WERI-Rb-1 (cell line): ENCODE results near the gene A2ML1.

Experiments
- DNase-seq: peaks from one replicate; pipeline ENCODE4 v3.0.0-alpha.2; 2020
- H3K27ac ChIP-seq: fragments of 250-450 bp; sonication (Bioruptor Pico); 2 replicates; pipeline ENCODE4 v1.5.1; 2020; ENCODE audit warnings: mild to moderate bottlenecking, moderate library complexity
- H3K27me3 ChIP-seq: fragments of 250-450 bp; sonication (Bioruptor Pico); 2 replicates; pipeline ENCODE4 v1.5.1; 2021; ENCODE audit warnings: mild to moderate bottlenecking, low read depth, moderate library complexity; ENCODE audit not compliant: insufficient read depth, severe bottlenecking
- H3K36me3 ChIP-seq: fragments of 250-450 bp; sonication (Bioruptor Pico); 2 replicates; pipeline ENCODE4 v1.5.1; 2020; ENCODE audit warnings: mild to moderate bottlenecking, moderate library complexity
- H3K4me3 ChIP-seq: 2 replicates; pipeline ENCODE4 v1.5.1; 2011; ENCODE audit warnings: low read depth, mild to moderate bottlenecking, control low read depth, low read length
- H3K9me3 ChIP-seq: fragments of 250-450 bp; sonication (Bioruptor Pico); 2 replicates; pipeline ENCODE4 v1.5.1; 2021; ENCODE audit warnings: mild to moderate bottlenecking, moderate library complexity; ENCODE audit not compliant: severe bottlenecking
- TF ChIP-seq, protein P1 (sequence below): IDR thresholded peaks from 2 replicates; pipeline ENCODE4 v1.5.1; 2011; ENCODE audit warnings: low read depth, mild to moderate bottlenecking, control low read depth, inconsistent platforms, low read length

The A2ML1 gene

DNA sequence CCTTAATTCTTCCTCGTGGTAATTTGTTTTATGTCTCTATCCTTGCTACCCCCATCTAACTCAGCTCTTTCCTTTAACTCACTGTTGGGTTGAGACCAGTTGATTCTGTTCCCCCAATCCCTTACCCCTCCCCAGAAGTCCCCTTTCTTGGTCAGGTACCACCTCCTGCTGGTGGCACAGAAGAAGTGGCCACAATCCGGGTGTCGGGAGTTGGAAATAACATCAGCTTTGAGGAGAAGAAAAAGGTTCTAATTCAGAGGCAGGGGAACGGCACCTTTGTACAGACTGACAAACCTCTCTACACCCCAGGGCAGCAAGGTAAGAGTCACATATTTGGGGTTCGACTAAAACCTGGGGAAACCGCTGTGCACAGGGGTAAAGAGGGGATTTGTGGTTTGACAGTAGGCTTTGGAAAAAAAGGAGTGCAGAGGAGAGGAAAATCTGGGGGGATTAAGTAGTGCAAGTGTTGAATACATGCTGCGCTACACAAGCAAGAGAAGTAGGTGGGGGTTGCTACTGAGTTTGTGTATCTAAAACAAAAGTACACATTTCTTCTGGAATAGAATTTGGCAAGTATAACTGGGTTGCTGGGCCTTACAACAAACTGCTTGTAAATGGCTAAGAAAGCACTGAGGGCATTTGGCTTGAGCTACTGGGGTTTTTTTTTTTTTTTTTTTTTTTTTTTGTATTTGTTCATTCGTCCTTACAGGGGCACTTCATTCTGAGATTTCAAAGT lies 1.3 kb downstream of the A2ML1 start:
- TF ChIP-seq, protein P1, sequence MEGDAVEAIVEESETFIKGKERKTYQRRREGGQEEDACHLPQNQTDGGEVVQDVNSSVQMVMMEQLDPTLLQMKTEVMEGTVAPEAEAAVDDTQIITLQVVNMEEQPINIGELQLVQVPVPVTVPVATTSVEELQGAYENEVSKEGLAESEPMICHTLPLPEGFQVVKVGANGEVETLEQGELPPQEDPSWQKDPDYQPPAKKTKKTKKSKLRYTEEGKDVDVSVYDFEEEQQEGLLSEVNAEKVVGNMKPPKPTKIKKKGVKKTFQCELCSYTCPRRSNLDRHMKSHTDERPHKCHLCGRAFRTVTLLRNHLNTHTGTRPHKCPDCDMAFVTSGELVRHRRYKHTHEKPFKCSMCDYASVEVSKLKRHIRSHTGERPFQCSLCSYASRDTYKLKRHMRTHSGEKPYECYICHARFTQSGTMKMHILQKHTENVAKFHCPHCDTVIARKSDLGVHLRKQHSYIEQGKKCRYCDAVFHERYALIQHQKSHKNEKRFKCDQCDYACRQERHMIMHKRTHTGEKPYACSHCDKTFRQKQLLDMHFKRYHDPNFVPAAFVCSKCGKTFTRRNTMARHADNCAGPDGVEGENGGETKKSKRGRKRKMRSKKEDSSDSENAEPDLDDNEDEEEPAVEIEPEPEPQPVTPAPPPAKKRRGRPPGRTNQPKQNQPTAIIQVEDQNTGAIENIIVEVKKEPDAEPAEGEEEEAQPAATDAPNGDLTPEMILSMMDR = peak; percentile 73
- Histone ChIP-seq H3K4me3 (no peak overlapping the region), H3K27ac (no peak overlapping the region), H3K36me3 (no peaks in the 10 kb centered on the region), H3K9me3 (no peaks in the 10 kb centered on the region), H3K27me3 (no peaks in the 10 kb centered on the region)
- DNase-seq = peak; percentile 73

DNA sequence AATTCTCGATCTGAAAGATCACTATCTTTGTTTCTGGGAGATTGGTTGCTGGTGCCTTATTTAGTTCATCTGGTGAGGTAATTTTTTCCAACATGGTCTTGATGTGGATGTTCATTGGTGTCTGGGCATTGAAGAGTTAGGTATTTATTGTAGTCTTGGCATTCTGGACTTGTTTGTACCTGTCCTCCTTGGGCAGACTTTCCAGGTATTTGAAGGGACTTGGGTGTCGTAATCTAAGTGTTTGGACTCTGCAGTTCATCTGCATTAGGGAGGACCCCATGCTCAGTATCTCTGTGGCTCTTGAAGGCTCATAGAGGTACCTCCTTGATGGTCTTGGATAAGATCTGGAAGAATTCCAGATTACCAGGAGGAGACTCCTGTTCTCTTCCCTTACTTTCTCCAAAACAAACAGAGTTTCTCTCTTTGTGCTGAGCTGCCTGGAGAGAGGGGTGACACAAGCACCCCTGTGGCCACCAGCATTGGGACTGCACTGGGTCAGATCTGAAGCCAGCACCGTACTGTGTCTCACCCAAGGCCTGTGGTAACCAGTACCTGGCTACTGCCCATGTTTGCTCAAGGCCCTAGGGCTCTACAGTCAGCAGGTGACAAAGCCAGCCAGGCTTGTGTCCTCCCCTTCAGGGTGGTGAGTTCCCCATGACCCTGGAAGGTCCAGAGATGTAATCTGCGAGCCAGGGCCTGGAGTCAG lies 5.3 kb downstream of the A2ML1 start:
- H3K9me3 ChIP-seq = no peaks in the 10 kb centered on the region
- TF ChIP-seq, protein P1 = no peak
- no peaks in the 10 kb centered on the region for H3K36me3 ChIP-seq
- no peaks in the 10 kb centered on the region for H3K27me3 ChIP-seq
- no peak overlapping the region for H3K27ac ChIP-seq
- DNase-seq = no peak
- no peak overlapping the region for H3K4me3 ChIP-seq

GRCh38 chr12:8828257-8829124 lies 6.1 kb downstream of the A2ML1 start:
- Histone ChIP-seq H3K27ac (no peak overlapping the region), H3K9me3 (no peaks in the 10 kb centered on the region), H3K36me3 (no peaks in the 10 kb centered on the region), H3K4me3 (no peak overlapping the region), H3K27me3 (no peaks in the 10 kb centered on the region)
- no peak for DNase-seq
- TF ChIP-seq, protein P1 = no peak

GRCh38 chr12:8829125-8829518 lies 6.7 kb downstream of the A2ML1 start:
- H3K27me3 ChIP-seq = no peaks in the 10 kb centered on the region
- H3K27ac ChIP-seq = no peak overlapping the region
- H3K36me3 ChIP-seq = no peaks in the 10 kb centered on the region
- no peaks in the 10 kb centered on the region for H3K9me3 ChIP-seq
- TF ChIP-seq, protein P1 = no peak
- H3K4me3 ChIP-seq = no peak overlapping the region
- DNase-seq = no peak

GRCh38 chr12:8829621-8830020 lies 7.2 kb downstream of the A2ML1 start:
- TF ChIP-seq, protein P1 = no peak
- Histone ChIP-seq H3K4me3 (no peak overlapping the region), H3K9me3 (no peaks in the 10 kb centered on the region), H3K27me3 (no peaks in the 10 kb centered on the region), H3K27ac (no peak overlapping the region), H3K36me3 (no peaks in the 10 kb centered on the region)
- DNase-seq = no peak
